GM12878 (cell line): ENCODE results near the gene LIM2. TPM values are rescaled to one million over a fixed set of nuclear protein-coding genes. Genes with fewer than 3 reads are reported as not detected.

Source experiments
- ATAC-seq: fragments of 200-7000 bp; cut with Tn5 transposase; 3 replicates; pipeline ENCODE4 v1.9.1; 2020; ENCODE audit warnings: mild to moderate bottlenecking, moderate library complexity
- BruUV-seq: library from RNA; stranded (reverse); fragments of 400-500 nt; replicated peaks from 2 replicates; lab custom pipeline; 2021; lab: Mats Ljungman, UMichigan
- CTCF ChIA-PET: fragments of 300-600 bp; sonication (Branson Sonifier 250); formaldehyde crosslinking; extraction: SDS; loops from one replicate; lab custom pipeline; 2021; ENCODE audit warnings: inconsistent platforms; lab: Yijun Ruan, JAX
- POLR2A ChIA-PET: fragments of 350-600 bp; formaldehyde crosslinking; extraction: SDS; loops from one replicate; lab custom pipeline; 2021; ENCODE audit warnings: inconsistent platforms; lab: Charles Lee
- RAD21 ChIA-PET: fragments of 300-600 bp; sonication (Branson Sonifier 250); formaldehyde crosslinking; loops from one replicate; lab custom pipeline; 2023; ENCODE audit warnings: antibody characterized with exemption; ENCODE audit not compliant: unreplicated experiment; lab: Charles Lee
- SMC1A ChIA-PET: fragments of 300-600 bp; sonication (Branson Sonifier 250); formaldehyde crosslinking; loops from one replicate; lab custom pipeline; 2023; ENCODE audit not compliant: unreplicated experiment, uncharacterized antibody; lab: Charles Lee
- DNase-seq: peaks from one replicate; pipeline ENCODE4 v3.0.0-alpha.2; 2011; ENCODE audit warnings: low read depth, low spot score
- FAIRE-seq: peaks from 3 replicates; lab custom pipeline; 2011; peaks lifted over from hg19 to GRCh38; lab: Jason Lieb, UNC
- H2AFZ ChIP-seq: 2 replicates; pipeline ENCODE4 v1.6.0; 2011; ENCODE audit warnings: low read depth, low read length, control low read depth; ENCODE audit not compliant: control insufficient read depth
- H3K27ac ChIP-seq: 2 replicates; pipeline ENCODE4 v1.5.1; 2011; ENCODE audit warnings: control low read depth; ENCODE audit not compliant: control insufficient read depth, insufficient read depth
- H3K27me3 ChIP-seq, 2 experiments: replicated peaks in 1 of 2; 2 replicates each; pipeline versions ENCODE4 v1.6.0 to v1.6.1; 2011; ENCODE audit warnings: low read length in 1 of 2; ENCODE audit not compliant: control insufficient read depth in 2 of 2, insufficient read depth in 2 of 2
- H3K36me3 ChIP-seq, 2 experiments: 2 replicates each; pipeline ENCODE4 v1.5.1; 2011; ENCODE audit warnings: low read length in 1 of 2; ENCODE audit not compliant: control insufficient read depth in 2 of 2, insufficient read depth in 2 of 2
- H3K4me1 ChIP-seq: 2 replicates; pipeline ENCODE4 v1.6.1; 2011; ENCODE audit warnings: mild to moderate bottlenecking, low read length, moderate library complexity, mixed read lengths; ENCODE audit not compliant: control insufficient read depth, insufficient read depth
- H3K4me2 ChIP-seq: 2 replicates; pipeline ENCODE4 v1.6.0; 2011; ENCODE audit warnings: control low read depth; ENCODE audit not compliant: control insufficient read depth, insufficient read depth
- H3K4me3 ChIP-seq: fragments of 200-600 bp; sonication (generic); 2 replicates; pipeline ENCODE4 v1.5.1; 2016
- H3K79me2 ChIP-seq: 2 replicates; pipeline ENCODE4 v1.6.0; 2011; ENCODE audit warnings: low read length; ENCODE audit not compliant: control insufficient read depth, insufficient read depth
- H3K9ac ChIP-seq: 2 replicates; pipeline ENCODE4 v1.8.0; 2011; ENCODE audit warnings: low read length, control low read depth, mixed read lengths; ENCODE audit not compliant: control insufficient read depth, insufficient read depth
- H3K9me3 ChIP-seq: replicated peaks from 3 replicates; pipeline ENCODE4 v1.5.1; 2011; ENCODE audit warnings: mild to moderate bottlenecking, low read length; ENCODE audit not compliant: control insufficient read depth, insufficient read depth
- H4K20me1 ChIP-seq: 2 replicates; pipeline ENCODE4 v1.6.0; 2011; ENCODE audit not compliant: control insufficient read depth, insufficient read depth
- HDAC6 ChIP-seq: fragments of 200-600 bp; sonication (generic); IDR thresholded peaks from one replicate; pipeline ENCODE4 v1.8.0; 2017; ENCODE audit warnings: antibody characterized with exemption; ENCODE audit not compliant: unreplicated experiment
- JUNB ChIP-seq: IDR thresholded peaks from 2 replicates; pipeline ENCODE4 v1.6.1; 2016; ENCODE audit warnings: antibody characterized with exemption, mild to moderate bottlenecking
- MYB ChIP-seq: fragments of 150-350 bp; IDR thresholded peaks from 2 replicates; pipeline ENCODE4 v1.6.1; 2014; ENCODE audit warnings: mild to moderate bottlenecking, low read depth, low read length, borderline replicate concordance
- NFYB ChIP-seq: IDR thresholded peaks from 2 replicates; pipeline ENCODE4 v1.6.1; 2011; ENCODE audit warnings: low read depth, mild to moderate bottlenecking, low read length, improper control_type of control experiment, moderate library complexity; ENCODE audit not compliant: insufficient read depth
- WGBS: methylation state at CpG from one replicate; pipeline ENCODE4 v1.1.6; 2016; ENCODE audit warnings: low lambda C conversion rate; ENCODE audit not compliant: insufficient replicate concordance, insufficient coverage; ENCODE audit errors: missing lambda C conversion rate; 5-methylcytosine and 5-hydroxymethylcytosine counted together
- in situ Hi-C: fragments of 300-500 bp; cut with MboI; formaldehyde crosslinking; loops from 9 replicates; pipeline ENCODE4 v1.14.3; 2018; ENCODE audit warnings: mixed read lengths
- intact Hi-C: fragments of 100-400 bp; cut with micrococcal nuclease; formaldehyde crosslinking; loops from one replicate; pipeline ENCODE4 v1.14.2; 2022; ENCODE audit not compliant: unreplicated experiment
- polyA plus RNA-seq, 11 experiments: library from polyadenylated mRNA; depleted of rRNA in 4 of 11; unstranded in 6 of 11; stranded (reverse) in 5 of 11; fragments of >200 nt; fragmentation: Nextera tagmentation in 4 of 11; fragmentation: Illumina TruSeq in 1 of 11; extraction: Ambion mirVana in 4 of 11; extraction: Trizol in 1 of 11; gene quantifications; 1 replicate in 1 of 11; 2 replicates in 10 of 11; pipeline versions ENCODE4 v1.2.1 to v1.2.3, GENCODE V29; 2011 to 2016; ENCODE audit warnings: inconsistent platforms in 2 of 11, missing spikeins in 2 of 11, low read depth in 1 of 11
- total RNA-seq, 4 experiments: library from RNA; depleted of rRNA in 3 of 4; stranded (reverse); fragments of >200 nt in 3 of 4; fragmentation: Illumina TruSeq in 1 of 4; extraction: Trizol in 1 of 4; gene quantifications; 2 replicates each; pipeline versions ENCODE4 v1.2.1 to v1.2.3, GENCODE V29; 2013 to 2021
- TF ChIP-seq, protein P1 (sequence below): IDR thresholded peaks from 2 replicates; pipeline ENCODE4 v1.6.1; 2011; ENCODE audit warnings: borderline replicate concordance, low read depth, mild to moderate bottlenecking, moderate library complexity, mixed read lengths, low read length; ENCODE audit not compliant: insufficient read depth; ENCODE audit errors: extremely low read length

The LIM2 gene
- total and polyA plus RNA-seq, 10 of the 15 experiments (the other 5 are each of a cell fraction or from before 2014, with no cell fraction given) = not detected

DNA sequence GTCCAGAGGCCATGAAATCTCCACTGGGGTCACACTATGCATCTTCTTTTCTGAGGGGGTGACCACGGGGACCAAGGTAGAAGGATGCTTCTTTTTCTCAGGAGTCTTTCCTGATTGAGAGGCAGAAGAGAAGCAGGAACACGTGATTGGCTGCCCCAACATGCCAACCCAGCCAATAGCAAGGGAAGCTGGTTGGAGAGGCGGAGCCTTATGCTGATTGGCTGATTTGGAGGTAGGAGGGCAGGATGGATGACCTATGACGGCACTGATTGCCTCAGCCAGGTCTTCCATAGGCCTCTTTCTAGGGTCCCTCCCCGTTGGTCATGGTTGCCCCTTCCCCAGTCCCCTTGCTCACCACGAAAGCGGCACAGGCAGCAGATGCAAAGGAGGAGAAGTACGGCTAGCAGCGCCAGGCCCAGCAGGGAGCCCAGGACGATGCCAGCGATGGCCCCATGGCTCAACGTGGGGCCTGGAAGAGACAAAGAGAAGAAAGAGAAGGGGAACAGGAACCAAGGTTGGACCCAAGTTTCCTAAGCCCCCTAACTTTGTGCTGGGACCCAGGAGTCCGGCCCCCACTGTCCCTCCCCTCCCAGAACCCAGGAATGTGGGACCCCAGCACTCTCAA lies 53.8 kb downstream of the LIM2 start:
- no peak for ATAC-seq
- in situ Hi-C loops = no loop called here
- RAD21 ChIA-PET = no interaction called here

DNA sequence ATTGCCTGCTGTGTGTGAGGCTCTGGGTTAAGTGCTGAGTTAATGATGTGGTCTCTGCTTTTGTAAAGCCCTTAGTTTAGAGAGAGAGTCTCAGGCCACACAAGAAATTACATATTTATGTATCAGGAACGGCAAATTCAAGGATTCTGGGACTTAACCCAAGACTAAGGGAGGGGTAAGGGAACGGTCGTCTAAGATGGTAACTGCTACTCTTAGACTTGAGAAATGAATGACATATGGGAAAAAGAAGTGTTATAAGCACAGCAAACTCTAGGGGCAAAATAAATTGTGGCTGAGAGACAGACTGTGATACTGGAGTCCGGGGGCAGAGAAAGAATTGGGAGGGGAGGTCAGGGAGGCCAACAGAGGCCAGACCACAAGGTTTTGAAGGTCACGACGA lies 56.1 kb downstream of the LIM2 start:
- in situ Hi-C loops = no loop called here
- POLR2A ChIA-PET = no interaction called here

More for the DNA sequence above, 53.8 kb downstream of the LIM2 start:
- Histone ChIP-seq H3K36me3 (no peaks in the 10 kb centered on the region), H3K9me3 (no peaks in the 10 kb centered on the region; the same call in 2 of the 3 replicates), H3K27ac (no peak overlapping the region), H3K9ac (no peak overlapping the region), H2AFZ (no peak overlapping the region), H3K27me3 (no peaks in the 10 kb centered on the region), H3K4me3 (no peak overlapping the region), H3K4me2 (no peak overlapping the region), H3K79me2 (no peaks in the 10 kb centered on the region), H4K20me1 (no peaks in the 10 kb centered on the region), H3K4me1 (no peaks in the 10 kb centered on the region)
- BruUV-seq = no TSS peak
- TF ChIP-seq JUNB = no peak
- TF ChIP-seq NFYB = peak; percentile 52; the same call in 1 of the 2 replicates
- intact Hi-C loops = loop anchor here (10.0 kb wide), 1 partner anchor 321 kb away; no protein-coding TSS in a partner anchor
- ChIA-PET SMC1A (interaction anchor here (0.6 kb wide), 1 partner anchor 185 kb away, joined by 3 read pairs; no protein-coding TSS in a partner anchor), CTCF (no interaction called here), POLR2A (interaction anchor here (0.6 kb wide), 1 partner anchor 141 kb away, joined by 3 read pairs; no protein-coding TSS in a partner anchor)
- FAIRE-seq = no peak
- no peak for DNase-seq
- 58% methylated on average over 13 of the region's 13 CpGs for WGBS

More for the DNA sequence above, 56.1 kb downstream of the LIM2 start:
- SMC1A ChIA-PET = no interaction called here
- BruUV-seq = no TSS peak
- TF ChIP-seq MYB = no peak
- TF ChIP-seq HDAC6 = no peak
- TF ChIP-seq, protein P1, sequence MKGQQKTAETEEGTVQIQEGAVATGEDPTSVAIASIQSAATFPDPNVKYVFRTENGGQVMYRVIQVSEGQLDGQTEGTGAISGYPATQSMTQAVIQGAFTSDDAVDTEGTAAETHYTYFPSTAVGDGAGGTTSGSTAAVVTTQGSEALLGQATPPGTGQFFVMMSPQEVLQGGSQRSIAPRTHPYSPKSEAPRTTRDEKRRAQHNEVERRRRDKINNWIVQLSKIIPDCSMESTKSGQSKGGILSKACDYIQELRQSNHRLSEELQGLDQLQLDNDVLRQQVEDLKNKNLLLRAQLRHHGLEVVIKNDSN = no peak
- TF ChIP-seq, all 136 proteins: peak for 0
- RAD21 ChIA-PET = no interaction called here
- Histone ChIP-seq H3K9me3 (no peaks in the 10 kb centered on the region; the same call in 2 of the 3 replicates), H3K27me3 (no peaks in the 10 kb centered on the region), H3K79me2 (no peaks in the 10 kb centered on the region), H3K36me3 (no peaks in the 10 kb centered on the region), H4K20me1 (no peaks in the 10 kb centered on the region), H3K4me2 (no peak overlapping the region), H3K4me3 (no peak overlapping the region), H3K27ac (no peak overlapping the region), H3K4me1 (no peaks in the 10 kb centered on the region), H3K9ac (no peak overlapping the region), H2AFZ (no peak overlapping the region)
- ATAC-seq = no peak
- CTCF ChIA-PET = no interaction called here
- FAIRE-seq = no peak
- no peak for DNase-seq
- intact Hi-C loops = loop anchor here (10.0 kb wide), 1 partner anchor 323 kb away; no protein-coding TSS in a partner anchor
- 45% methylated on average over 6 of the region's 6 CpGs for WGBS
